ENCODE data around the gene ARHGAP19.

The ARHGAP19 gene

GRCh38 chr10:97178074-97178473 is 114.4 kb downstream of the ARHGAP19 start:
- H4K20me1 ChIP-seq (ENCODE audit: insufficient read depth, low read length) = no peaks in the 10 kb centered on the region
- H3K4me2 ChIP-seq (ENCODE audit: low read length) = no peak overlapping the region
- H3K4me1 ChIP-seq (ENCODE audit: insufficient read depth, low read length, severe bottlenecking) = peaks cover 26% of the 10 kb centered on the region
- H3K79me2 ChIP-seq (ENCODE audit: insufficient read depth, low read length) = 0 out of 2 replicates have a peak, but pooled peaks cover 8% of the 10 kb centered on the region
- H3K4me3 ChIP-seq (ENCODE audit: low read depth, low read length, poor library complexity, severe bottlenecking) = no peak overlapping the region
- no peak for TF ChIP-seq CTCF (IDR thresholded peaks at IDR 0.05; ENCODE audit: low read length)
- TF ChIP-seq EZH2 (IDR thresholded peaks at IDR 0.05; ENCODE audit: borderline replicate concordance, low read length) = no peak
- no peaks in the 10 kb centered on the region for H3K36me3 ChIP-seq (ENCODE audit: insufficient read depth, low read length)
- no peaks in the 10 kb centered on the region for H3F3A ChIP-seq (ENCODE audit: insufficient read depth, low read length)
- no peaks in the 10 kb centered on the region for H3K9me2 ChIP-seq (ENCODE audit: low read depth, low read length)
- H3K27ac ChIP-seq (ENCODE audit: low read depth, low read length, poor library complexity, severe bottlenecking) = no peak overlapping the region
- H3K9me3 ChIP-seq (ENCODE audit: low read length) = no peaks in the 10 kb centered on the region
- no peak overlapping the region for H2AFZ ChIP-seq (ENCODE audit: low read length)
- H3K9ac ChIP-seq (ENCODE audit: low read length) = no peak overlapping the region
- no peaks in the 10 kb centered on the region for H3K27me3 ChIP-seq (ENCODE audit: insufficient read depth, low read length)

GRCh38 chr10:97176226-97176625 is 116.2 kb downstream of the ARHGAP19 start:
- Histone ChIP-seq H3K27ac (ENCODE audit: low read depth, low read length, poor library complexity, severe bottlenecking) (no peak overlapping the region), H3F3A (ENCODE audit: insufficient read depth, low read length) (no peaks in the 10 kb centered on the region), H4K20me1 (ENCODE audit: insufficient read depth, low read length) (no peaks in the 10 kb centered on the region), H3K36me3 (ENCODE audit: insufficient read depth, low read length) (no peaks in the 10 kb centered on the region), H3K79me2 (ENCODE audit: insufficient read depth, low read length) (0 out of 2 replicates have a peak, but pooled peaks cover 8% of the 10 kb centered on the region), H3K9me3 (ENCODE audit: low read length) (no peaks in the 10 kb centered on the region), H3K9me2 (ENCODE audit: low read depth, low read length) (no peaks in the 10 kb centered on the region), H3K9ac (ENCODE audit: low read length) (no peak overlapping the region), H2AFZ (ENCODE audit: low read length) (no peak overlapping the region), H3K4me3 (ENCODE audit: low read depth, low read length, poor library complexity, severe bottlenecking) (no peak overlapping the region), H3K27me3 (ENCODE audit: insufficient read depth, low read length) (no peaks in the 10 kb centered on the region), H3K4me2 (ENCODE audit: low read length) (no peak overlapping the region), H3K4me1 (ENCODE audit: insufficient read depth, low read length, severe bottlenecking) (peaks cover 22% of the 10 kb centered on the region)
- TF ChIP-seq CTCF (IDR thresholded peaks at IDR 0.05; ENCODE audit: low read length) (no peak), EZH2 (IDR thresholded peaks at IDR 0.05; ENCODE audit: borderline replicate concordance, low read length) (no peak)

- Histone ChIP-seq H3K9ac (ENCODE audit: low read length) (no peak overlapping the region), H3K27me3 (ENCODE audit: insufficient read depth, low read length) (no peaks in the 10 kb centered on the region), H2AFZ (ENCODE audit: low read length) (no peak overlapping the region), H3K4me2 (ENCODE audit: low read length) (no peak overlapping the region), H3K79me2 (ENCODE audit: insufficient read depth, low read length) (0 out of 2 replicates have a peak, but pooled peaks cover 8% of the 10 kb centered on the region), H3K4me3 (ENCODE audit: low read depth, low read length, poor library complexity, severe bottlenecking) (no peak overlapping the region), H3K36me3 (ENCODE audit: insufficient read depth, low read length) (no peaks in the 10 kb centered on the region), H3F3A (ENCODE audit: insufficient read depth, low read length) (no peaks in the 10 kb centered on the region), H3K9me2 (ENCODE audit: low read depth, low read length) (no peaks in the 10 kb centered on the region), H3K9me3 (ENCODE audit: low read length) (no peaks in the 10 kb centered on the region), H4K20me1 (ENCODE audit: insufficient read depth, low read length) (no peaks in the 10 kb centered on the region), H3K27ac (ENCODE audit: low read depth, low read length, poor library complexity, severe bottlenecking) (no peak overlapping the region), H3K4me1 (ENCODE audit: insufficient read depth, low read length, severe bottlenecking) (peaks cover 20% of the 10 kb centered on the region)
- TF ChIP-seq CTCF (IDR thresholded peaks at IDR 0.05; ENCODE audit: low read length) (no peak), EZH2 (IDR thresholded peaks at IDR 0.05; ENCODE audit: borderline replicate concordance, low read length) (no peak)
Measured at GRCh38 chr10:97175586-97175985, 116.9 kb downstream of the ARHGAP19 start.
